Measurements from ENCODE around the gene PDXP. TPM values are rescaled to one million over a fixed set of nuclear protein-coding genes. Genes with fewer than 3 reads are reported as not detected.

Gene PDXP
- total and polyA plus RNA-seq, 2 experiments from 2014 or later = 15.0 to 55.6 TPM

GRCh38 chr22:37627121-37627520 lies 31.4 kb upstream of the PDXP start:
- ATAC-seq (no peak), DNase-seq (ENCODE audit: low spot score) (no peak)
- Histone ChIP-seq H3K9me2 (ENCODE audit: insufficient read depth) (no peaks in the 10 kb centered on the region), H3K27ac (ENCODE audit: low read depth) (0 out of 2 replicates have a peak overlapping the region, but pooled peaks have one; percentile 39), H3K4me2 (no peak overlapping the region), H3K4me1 (ENCODE audit: insufficient read depth) (no peaks in the 10 kb centered on the region), H4K20me1 (replicated peaks; ENCODE audit: insufficient read depth) (no peaks in the 10 kb centered on the region), H3K36me3 (ENCODE audit: insufficient read depth) (no peaks in the 10 kb centered on the region; the same call in 1 of the 2 replicates), H3F3A (replicated peaks; ENCODE audit: low read depth) (peaks cover 9% of the 10 kb centered on the region; the same call in 1 of the 2 replicates), H3K27me3 (ENCODE audit: insufficient read depth) (no peaks in the 10 kb centered on the region), H2AFZ (no peak overlapping the region), H3K4me3 (no peak overlapping the region), H3K79me2 (replicated peaks; ENCODE audit: insufficient read depth) (no peaks in the 10 kb centered on the region)
- Mint-ChIP-seq H3K4me1 (peaks cover 2% of the 10 kb centered on the region), H3K27me3 (ENCODE audit: insufficient read depth, low read depth, poor library complexity) (peaks cover 3% of the 10 kb centered on the region), H3K27ac (no peak overlapping the region), H3K9me3 (no peaks in the 10 kb centered on the region; the same call in 1 of the 3 replicates), H3K4me3 (no peak overlapping the region), H3K36me3 (ENCODE audit: low read depth) (peaks cover 9% of the 10 kb centered on the region)
- TF ChIP-seq NANOG (IDR thresholded peaks at IDR 0.05; ENCODE audit: borderline replicate concordance) (no peak), ZNF331 (CRISPR knock-in tag; IDR thresholded peaks at IDR 0.05; ENCODE audit: low read depth) (no peak), REST (IDR thresholded peaks at IDR 0.05; ENCODE audit: unreplicated experiment) (no peak), CTCF (conservative IDR thresholded peaks at IDR 0.05; ENCODE audit: low read depth in 2 of 2) (no peak), POLR2AphosphoS5 (IDR thresholded peaks at IDR 0.05; ENCODE audit: low read depth) (no peak), EZH2 (IDR thresholded peaks at IDR 0.05; ENCODE audit: low read depth, unreplicated experiment) (no peak), ZNF114 (CRISPR knock-in tag; IDR thresholded peaks at IDR 0.05) (no peak)
- TF ChIP-seq, protein P1, sequence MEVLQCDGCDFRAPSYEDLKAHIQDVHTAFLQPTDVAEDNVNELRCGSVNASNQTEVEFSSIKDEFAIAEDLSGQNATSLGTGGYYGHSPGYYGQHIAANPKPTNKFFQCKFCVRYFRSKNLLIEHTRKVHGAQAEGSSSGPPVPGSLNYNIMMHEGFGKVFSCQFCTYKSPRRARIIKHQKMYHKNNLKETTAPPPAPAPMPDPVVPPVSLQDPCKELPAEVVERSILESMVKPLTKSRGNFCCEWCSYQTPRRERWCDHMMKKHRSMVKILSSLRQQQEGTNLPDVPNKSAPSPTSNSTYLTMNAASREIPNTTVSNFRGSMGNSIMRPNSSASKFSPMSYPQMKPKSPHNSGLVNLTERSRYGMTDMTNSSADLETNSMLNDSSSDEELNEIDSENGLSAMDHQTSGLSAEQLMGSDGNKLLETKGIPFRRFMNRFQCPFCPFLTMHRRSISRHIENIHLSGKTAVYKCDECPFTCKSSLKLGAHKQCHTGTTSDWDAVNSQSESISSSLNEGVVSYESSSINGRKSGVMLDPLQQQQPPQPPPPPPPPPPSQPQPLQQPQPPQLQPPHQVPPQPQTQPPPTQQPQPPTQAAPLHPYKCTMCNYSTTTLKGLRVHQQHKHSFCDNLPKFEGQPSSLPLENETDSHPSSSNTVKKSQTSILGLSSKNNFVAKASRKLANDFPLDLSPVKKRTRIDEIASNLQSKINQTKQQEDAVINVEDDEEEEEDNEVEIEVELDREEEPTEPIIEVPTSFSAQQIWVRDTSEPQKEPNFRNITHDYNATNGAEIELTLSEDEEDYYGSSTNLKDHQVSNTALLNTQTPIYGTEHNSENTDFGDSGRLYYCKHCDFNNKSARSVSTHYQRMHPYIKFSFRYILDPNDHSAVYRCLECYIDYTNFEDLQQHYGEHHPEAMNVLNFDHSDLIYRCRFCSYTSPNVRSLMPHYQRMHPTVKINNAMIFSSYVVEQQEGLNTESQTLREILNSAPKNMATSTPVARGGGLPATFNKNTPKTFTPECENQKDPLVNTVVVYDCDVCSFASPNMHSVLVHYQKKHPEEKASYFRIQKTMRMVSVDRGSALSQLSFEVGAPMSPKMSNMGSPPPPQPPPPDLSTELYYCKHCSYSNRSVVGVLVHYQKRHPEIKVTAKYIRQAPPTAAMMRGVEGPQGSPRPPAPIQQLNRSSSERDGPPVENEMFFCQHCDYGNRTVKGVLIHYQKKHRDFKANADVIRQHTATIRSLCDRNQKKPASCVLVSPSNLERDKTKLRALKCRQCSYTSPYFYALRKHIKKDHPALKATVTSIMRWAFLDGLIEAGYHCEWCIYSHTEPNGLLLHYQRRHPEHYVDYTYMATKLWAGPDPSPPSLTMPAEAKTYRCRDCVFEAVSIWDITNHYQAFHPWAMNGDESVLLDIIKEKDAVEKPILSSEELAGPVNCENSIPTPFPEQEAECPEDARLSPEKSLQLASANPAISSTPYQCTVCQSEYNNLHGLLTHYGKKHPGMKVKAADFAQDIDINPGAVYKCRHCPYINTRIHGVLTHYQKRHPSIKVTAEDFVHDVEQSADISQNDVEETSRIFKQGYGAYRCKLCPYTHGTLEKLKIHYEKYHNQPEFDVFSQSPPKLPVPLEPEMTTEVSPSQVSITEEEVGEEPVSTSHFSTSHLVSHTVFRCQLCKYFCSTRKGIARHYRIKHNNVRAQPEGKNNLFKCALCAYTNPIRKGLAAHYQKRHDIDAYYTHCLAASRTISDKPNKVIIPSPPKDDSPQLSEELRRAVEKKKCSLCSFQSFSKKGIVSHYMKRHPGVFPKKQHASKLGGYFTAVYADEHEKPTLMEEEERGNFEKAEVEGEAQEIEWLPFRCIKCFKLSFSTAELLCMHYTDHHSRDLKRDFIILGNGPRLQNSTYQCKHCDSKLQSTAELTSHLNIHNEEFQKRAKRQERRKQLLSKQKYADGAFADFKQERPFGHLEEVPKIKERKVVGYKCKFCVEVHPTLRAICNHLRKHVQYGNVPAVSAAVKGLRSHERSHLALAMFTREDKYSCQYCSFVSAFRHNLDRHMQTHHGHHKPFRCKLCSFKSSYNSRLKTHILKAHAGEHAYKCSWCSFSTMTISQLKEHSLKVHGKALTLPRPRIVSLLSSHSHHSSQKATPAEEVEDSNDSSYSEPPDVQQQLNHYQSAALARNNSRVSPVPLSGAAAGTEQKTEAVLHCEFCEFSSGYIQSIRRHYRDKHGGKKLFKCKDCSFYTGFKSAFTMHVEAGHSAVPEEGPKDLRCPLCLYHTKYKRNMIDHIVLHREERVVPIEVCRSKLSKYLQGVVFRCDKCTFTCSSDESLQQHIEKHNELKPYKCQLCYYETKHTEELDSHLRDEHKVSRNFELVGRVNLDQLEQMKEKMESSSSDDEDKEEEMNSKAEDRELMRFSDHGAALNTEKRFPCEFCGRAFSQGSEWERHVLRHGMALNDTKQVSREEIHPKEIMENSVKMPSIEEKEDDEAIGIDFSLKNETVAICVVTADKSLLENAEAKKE (CRISPR knock-in tag; IDR thresholded peaks at IDR 0.05) = no peak

Measured in GM23338 (cell line).